Glutamatergic neuron (in vitro differentiated cells): Measurements from ENCODE around the gene FRAS1. TPM values are rescaled to one million over a fixed set of nuclear protein-coding genes. Genes with fewer than 3 reads are reported as not detected.
"Not testable (repeated sequence)": the region's sequence is repeated elsewhere in the genome, so short reads cannot be mapped to it uniquely, and the experiment has no call there.

Experiments
- DNase-seq: peaks from one replicate; pipeline ENCODE4 v3.0.0; 2022
- H3K27ac Mint-ChIP-seq: one replicate; pipeline ENCODE4 v1.8.0; 2020; ENCODE audit warnings: mild to moderate bottlenecking, mixed read lengths, inconsistent platforms; ENCODE audit not compliant: unreplicated experiment
- H3K27me3 Mint-ChIP-seq: one replicate; pipeline ENCODE4 v1.8.0; 2020; ENCODE audit warnings: mild to moderate bottlenecking, moderate library complexity, mixed read lengths, inconsistent platforms; ENCODE audit not compliant: unreplicated experiment
- H3K36me3 Mint-ChIP-seq: one replicate; pipeline ENCODE4 v1.8.0; 2020; ENCODE audit warnings: mild to moderate bottlenecking, mixed read lengths, inconsistent platforms; ENCODE audit not compliant: unreplicated experiment
- H3K4me1 Mint-ChIP-seq: one replicate; pipeline ENCODE4 v1.8.0; 2020; ENCODE audit warnings: mild to moderate bottlenecking, low read depth, mixed read lengths, inconsistent platforms; ENCODE audit not compliant: unreplicated experiment
- H3K4me3 Mint-ChIP-seq: one replicate; pipeline ENCODE4 v1.8.0; 2020; ENCODE audit warnings: mild to moderate bottlenecking, mixed read lengths, inconsistent platforms; ENCODE audit not compliant: unreplicated experiment
- H3K9me3 Mint-ChIP-seq: one replicate; pipeline ENCODE4 v1.8.0; 2020; ENCODE audit warnings: mild to moderate bottlenecking, moderate library complexity, mixed read lengths, inconsistent platforms; ENCODE audit not compliant: unreplicated experiment
- CTCF ChIP-seq: fragments of 200-600 bp; sonication (generic); IDR thresholded peaks from one replicate; pipeline ENCODE4 v1.5.0; 2021; ENCODE audit not compliant: partially characterized antibody, unreplicated experiment
- total RNA-seq: library from RNA; stranded (reverse); fragmentation: NEBNext Ultra II Directional; extraction: Animal tissue kit (Norgen Biotek cat#: 25700); gene quantifications from one replicate; pipeline ENCODE4 v1.2.1, GENCODE V29; 2021; ENCODE audit not compliant: unreplicated experiment

The FRAS1 gene
- total RNA-seq, 1 donor from 2014 or later, result 18.7 TPM

GRCh38 chr4:78298618-78299017, 241.5 kb downstream of the FRAS1 start:
- Mint-ChIP-seq H3K36me3 (peaks cover 4% of the 10 kb centered on the region), H3K27ac (no peak overlapping the region), H3K9me3 (no peaks in the 10 kb centered on the region), H3K4me3 (no peak overlapping the region), H3K4me1 (no peaks in the 10 kb centered on the region), H3K27me3 (no peaks in the 10 kb centered on the region)
- TF ChIP-seq CTCF, result no peak
- no peak for DNase-seq

GRCh38 chr4:78299565-78299972, 242.4 kb downstream of the FRAS1 start:
- no peak for TF ChIP-seq CTCF
- Mint-ChIP-seq H3K27me3 (no peaks in the 10 kb centered on the region), H3K4me1 (no peaks in the 10 kb centered on the region), H3K9me3 (no peaks in the 10 kb centered on the region), H3K36me3 (peaks cover 4% of the 10 kb centered on the region), H3K27ac (no peak overlapping the region), H3K4me3 (no peak overlapping the region)
- no peak for DNase-seq

- DNase-seq, H3K36me3 Mint-ChIP-seq, H3K9me3 Mint-ChIP-seq, H3K27ac Mint-ChIP-seq, H3K4me3 Mint-ChIP-seq, H3K27me3 Mint-ChIP-seq: not testable (repeated sequence)
- H3K4me1 Mint-ChIP-seq, result peaks cover 13% of the 10 kb centered on the region
These were observed 250.1 kb downstream of the FRAS1 start for GRCh38 chr4:78307263-78307662.

- Mint-ChIP-seq H3K27ac (no peak overlapping the region), H3K4me3 (no peak overlapping the region), H3K36me3 (no peaks in the 10 kb centered on the region), H3K4me1 (peaks cover 18% of the 10 kb centered on the region), H3K9me3 (peaks cover 6% of the 10 kb centered on the region), H3K27me3 (no peaks in the 10 kb centered on the region)
- TF ChIP-seq CTCF, result no peak
- DNase-seq, result no peak
These were observed 251.4 kb downstream of the FRAS1 start for GRCh38 chr4:78308517-78308916.

GRCh38 chr4:78309352-78309751, 252.2 kb downstream of the FRAS1 start:
- no peak for DNase-seq
- Mint-ChIP-seq H3K36me3 (no peaks in the 10 kb centered on the region), H3K4me1 (peaks cover 18% of the 10 kb centered on the region), H3K27ac (no peak overlapping the region), H3K9me3 (peaks cover 6% of the 10 kb centered on the region), H3K4me3 (no peak overlapping the region), H3K27me3 (no peaks in the 10 kb centered on the region)
- TF ChIP-seq CTCF, result no peak
